Measurements from ENCODE around the gene ATF4.

The ATF4 gene

DNA sequence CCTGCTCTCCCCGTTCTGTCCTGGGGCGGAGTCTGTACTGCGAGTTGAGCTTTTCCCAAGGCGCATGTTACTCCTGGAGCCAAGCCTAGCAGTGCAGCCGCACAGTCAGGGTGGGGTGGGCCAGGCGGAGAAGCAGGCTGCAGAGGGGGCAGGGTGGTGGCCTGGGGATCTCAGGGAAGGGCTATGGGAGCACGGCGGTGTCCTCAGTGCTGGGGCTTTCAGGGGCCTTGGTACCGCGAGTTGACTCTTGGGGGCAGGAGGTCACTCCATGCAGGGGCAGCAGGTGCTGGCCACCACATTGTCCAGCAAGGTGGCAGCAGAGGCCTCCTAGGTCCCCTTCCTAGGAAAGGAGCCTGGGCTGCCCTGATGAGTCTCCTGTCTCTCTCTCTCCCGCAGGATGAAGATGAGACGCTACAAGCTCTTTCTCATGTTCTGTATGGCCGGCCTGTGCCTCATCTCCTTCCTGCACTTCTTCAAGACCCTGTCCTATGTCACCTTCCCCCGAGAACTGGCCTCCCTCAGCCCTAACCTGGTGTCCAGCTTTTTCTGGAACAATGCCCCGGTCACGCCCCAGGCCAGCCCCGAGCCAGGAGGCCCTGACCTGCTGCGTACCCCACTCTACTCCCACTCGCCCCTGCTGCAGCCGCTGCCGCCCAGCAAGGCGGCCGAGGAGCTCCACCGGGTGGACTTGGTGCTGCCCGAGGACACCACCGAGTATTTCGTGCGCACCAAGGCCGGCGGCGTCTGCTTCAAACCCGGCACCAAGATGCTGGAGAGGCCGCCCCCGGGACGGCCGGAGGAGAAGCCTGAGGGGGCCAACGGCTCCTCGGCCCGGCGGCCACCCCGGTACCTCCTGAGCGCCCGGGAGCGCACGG lies 33.2 kb upstream of the ATF4 start:
- Histone ChIP-seq H3K27me3 (replicated peaks; ENCODE audit: control insufficient read depth, insufficient read depth, low read length) (no peaks in the 10 kb centered on the region), H3K36me3 (ENCODE audit: control insufficient read depth, insufficient read depth, low read length) (peaks cover 28% of the 10 kb centered on the region), H3K4me3 (replicated peaks; ENCODE audit: low read depth, low read length) (no peak overlapping the region)
- TF ChIP-seq, protein P1, sequence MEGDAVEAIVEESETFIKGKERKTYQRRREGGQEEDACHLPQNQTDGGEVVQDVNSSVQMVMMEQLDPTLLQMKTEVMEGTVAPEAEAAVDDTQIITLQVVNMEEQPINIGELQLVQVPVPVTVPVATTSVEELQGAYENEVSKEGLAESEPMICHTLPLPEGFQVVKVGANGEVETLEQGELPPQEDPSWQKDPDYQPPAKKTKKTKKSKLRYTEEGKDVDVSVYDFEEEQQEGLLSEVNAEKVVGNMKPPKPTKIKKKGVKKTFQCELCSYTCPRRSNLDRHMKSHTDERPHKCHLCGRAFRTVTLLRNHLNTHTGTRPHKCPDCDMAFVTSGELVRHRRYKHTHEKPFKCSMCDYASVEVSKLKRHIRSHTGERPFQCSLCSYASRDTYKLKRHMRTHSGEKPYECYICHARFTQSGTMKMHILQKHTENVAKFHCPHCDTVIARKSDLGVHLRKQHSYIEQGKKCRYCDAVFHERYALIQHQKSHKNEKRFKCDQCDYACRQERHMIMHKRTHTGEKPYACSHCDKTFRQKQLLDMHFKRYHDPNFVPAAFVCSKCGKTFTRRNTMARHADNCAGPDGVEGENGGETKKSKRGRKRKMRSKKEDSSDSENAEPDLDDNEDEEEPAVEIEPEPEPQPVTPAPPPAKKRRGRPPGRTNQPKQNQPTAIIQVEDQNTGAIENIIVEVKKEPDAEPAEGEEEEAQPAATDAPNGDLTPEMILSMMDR (IDR thresholded peaks at IDR 0.05; ENCODE audit: insufficient read depth, low read length, poor library complexity, severe bottlenecking), result no peak
- no peak for DNase-seq (ENCODE audit: extremely low read depth, insufficient read length)

DNA sequence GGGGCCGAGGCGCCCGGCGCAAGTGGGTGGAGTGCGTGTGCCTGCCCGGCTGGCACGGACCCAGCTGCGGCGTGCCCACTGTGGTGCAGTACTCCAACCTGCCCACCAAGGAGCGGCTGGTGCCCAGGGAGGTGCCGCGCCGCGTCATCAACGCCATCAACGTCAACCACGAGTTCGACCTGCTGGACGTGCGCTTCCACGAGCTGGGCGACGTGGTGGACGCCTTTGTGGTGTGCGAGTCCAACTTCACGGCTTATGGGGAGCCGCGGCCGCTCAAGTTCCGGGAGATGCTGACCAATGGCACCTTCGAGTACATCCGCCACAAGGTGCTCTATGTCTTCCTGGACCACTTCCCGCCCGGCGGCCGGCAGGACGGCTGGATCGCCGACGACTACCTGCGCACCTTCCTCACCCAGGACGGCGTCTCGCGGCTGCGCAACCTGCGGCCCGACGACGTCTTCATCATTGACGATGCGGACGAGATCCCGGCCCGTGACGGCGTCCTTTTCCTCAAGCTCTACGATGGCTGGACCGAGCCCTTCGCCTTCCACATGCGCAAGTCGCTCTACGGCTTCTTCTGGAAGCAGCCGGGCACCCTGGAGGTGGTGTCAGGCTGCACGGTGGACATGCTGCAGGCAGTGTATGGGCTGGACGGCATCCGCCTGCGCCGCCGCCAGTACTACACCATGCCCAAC lies 32.4 kb upstream of the ATF4 start:
- Histone ChIP-seq H3K36me3 (ENCODE audit: control insufficient read depth, insufficient read depth, low read length) (peaks cover 28% of the 10 kb centered on the region), H3K27me3 (replicated peaks; ENCODE audit: control insufficient read depth, insufficient read depth, low read length) (no peaks in the 10 kb centered on the region), H3K4me3 (replicated peaks; ENCODE audit: low read depth, low read length) (no peak overlapping the region)
- TF ChIP-seq, protein P1 (IDR thresholded peaks at IDR 0.05; ENCODE audit: insufficient read depth, low read length, poor library complexity, severe bottlenecking), result no peak
- DNase-seq (ENCODE audit: extremely low read depth, insufficient read length), result no peak

DNA sequence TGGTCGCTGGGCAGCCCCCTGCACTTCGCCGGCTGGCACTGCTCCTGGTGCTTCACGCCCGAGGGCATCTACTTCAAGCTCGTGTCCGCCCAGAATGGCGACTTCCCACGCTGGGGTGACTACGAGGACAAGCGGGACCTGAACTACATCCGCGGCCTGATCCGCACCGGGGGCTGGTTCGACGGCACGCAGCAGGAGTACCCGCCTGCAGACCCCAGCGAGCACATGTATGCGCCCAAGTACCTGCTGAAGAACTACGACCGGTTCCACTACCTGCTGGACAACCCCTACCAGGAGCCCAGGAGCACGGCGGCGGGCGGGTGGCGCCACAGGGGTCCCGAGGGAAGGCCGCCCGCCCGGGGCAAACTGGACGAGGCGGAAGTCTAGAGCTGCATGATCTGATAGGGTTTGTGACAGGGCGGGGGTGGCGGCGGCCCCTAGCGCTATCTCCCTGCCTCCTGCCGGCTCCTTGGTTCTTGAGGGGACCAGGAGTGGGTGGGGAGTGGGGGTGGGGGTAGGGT lies 31.7 kb upstream of the ATF4 start:
- TF ChIP-seq, protein P1 (IDR thresholded peaks at IDR 0.05; ENCODE audit: insufficient read depth, low read length, poor library complexity, severe bottlenecking), result no peak

DNA sequence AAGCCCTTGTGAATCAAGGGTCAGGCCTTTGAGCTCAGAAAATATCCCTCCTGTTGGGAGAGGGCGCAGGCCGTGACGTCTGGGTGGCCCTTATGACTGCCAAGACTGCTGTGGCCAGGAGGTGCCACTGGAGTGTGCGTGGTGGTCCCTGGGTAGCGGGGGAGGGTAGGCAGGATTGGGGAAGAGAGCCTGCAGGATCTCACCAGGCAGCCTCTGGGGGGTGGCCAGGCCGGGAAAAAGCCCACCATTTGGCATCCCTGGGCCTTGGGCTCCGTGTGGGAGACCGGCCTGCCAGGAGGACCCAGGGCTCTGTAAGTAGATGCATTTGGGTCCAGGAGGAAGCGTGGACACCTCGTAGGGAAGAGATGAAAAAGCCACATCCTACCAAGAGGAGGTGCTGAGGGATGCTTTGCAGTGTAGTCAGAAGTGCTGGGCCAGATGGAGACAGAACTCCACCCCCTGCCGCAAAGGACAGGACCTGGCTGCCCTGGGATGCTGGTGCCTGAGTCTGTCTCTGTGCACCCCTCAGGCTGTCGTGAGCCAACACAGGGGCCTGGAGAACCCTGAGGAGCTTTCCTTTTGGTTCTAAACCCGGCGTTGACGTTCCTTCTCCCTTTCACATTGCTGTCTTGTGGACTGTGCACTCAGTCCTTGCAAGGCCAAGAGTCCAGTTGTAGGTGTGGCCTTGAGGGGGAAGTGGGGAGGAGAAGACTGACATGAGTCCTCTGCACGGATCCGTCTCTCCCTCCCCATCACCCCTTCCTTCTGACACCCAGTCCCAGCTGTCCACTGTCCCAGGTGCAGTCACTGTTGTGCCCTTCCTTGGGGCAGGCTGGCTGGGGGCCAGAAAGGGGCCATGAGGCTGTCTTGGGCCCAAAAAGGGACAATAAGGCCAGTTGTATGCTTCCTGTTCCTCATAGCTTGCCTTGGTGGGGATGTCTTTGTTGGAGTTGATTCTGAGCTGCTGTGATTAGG lies 31.0 kb upstream of the ATF4 start:
- H3K36me3 ChIP-seq (ENCODE audit: control insufficient read depth, insufficient read depth, low read length), result peaks cover 28% of the 10 kb centered on the region
- no peaks in the 10 kb centered on the region for H3K27me3 ChIP-seq (replicated peaks; ENCODE audit: control insufficient read depth, insufficient read depth, low read length)
- no peak overlapping the region for H3K4me3 ChIP-seq (replicated peaks; ENCODE audit: low read depth, low read length)
- TF ChIP-seq, protein P1 (IDR thresholded peaks at IDR 0.05; ENCODE audit: insufficient read depth, low read length, poor library complexity, severe bottlenecking), result no peak
- no peak for DNase-seq (ENCODE audit: extremely low read depth, insufficient read length)

More for the DNA sequence above, 31.7 kb upstream of the ATF4 start:
- H3K27me3 ChIP-seq (replicated peaks; ENCODE audit: control insufficient read depth, insufficient read depth, low read length), result no peaks in the 10 kb centered on the region
- peaks cover 28% of the 10 kb centered on the region for H3K36me3 ChIP-seq (ENCODE audit: control insufficient read depth, insufficient read depth, low read length)
- no peak overlapping the region for H3K4me3 ChIP-seq (replicated peaks; ENCODE audit: low read depth, low read length)
- DNase-seq (ENCODE audit: extremely low read depth, insufficient read length), result no peak

DNA sequence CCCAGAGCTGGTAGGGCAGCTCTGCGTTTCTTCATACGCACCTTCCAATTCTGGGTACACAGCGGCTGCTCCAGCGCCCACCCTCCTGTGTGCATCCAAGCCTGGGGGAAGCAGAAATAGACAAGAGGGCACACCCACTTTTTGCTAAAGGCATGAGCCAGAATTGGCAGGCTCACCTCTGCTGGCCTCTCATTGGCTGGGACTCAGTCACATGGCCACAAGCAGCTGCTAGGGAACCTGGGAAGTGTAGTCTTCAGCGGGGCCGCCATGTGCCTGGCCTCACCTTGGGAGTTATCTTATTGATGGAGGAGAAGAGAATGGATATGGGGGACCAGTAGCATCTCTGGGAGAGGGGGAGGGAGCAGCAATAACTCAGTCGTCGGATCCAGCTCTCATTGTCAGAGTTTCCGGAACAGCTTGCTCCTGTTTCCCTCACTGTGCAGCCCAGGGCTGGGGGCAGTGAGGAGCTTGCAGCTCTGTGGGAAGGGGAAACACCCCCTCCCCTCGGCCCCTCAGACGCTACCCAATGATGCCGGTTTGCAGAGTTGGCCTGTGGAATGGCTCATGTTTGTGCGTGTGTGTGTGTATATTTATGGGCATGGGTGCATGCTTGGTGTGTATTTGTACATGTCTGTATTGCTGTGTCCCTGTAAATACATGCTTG lies 30.1 kb upstream of the ATF4 start:
- DNase-seq (ENCODE audit: extremely low read depth, insufficient read length), result no peak
- TF ChIP-seq, protein P1 (IDR thresholded peaks at IDR 0.05; ENCODE audit: insufficient read depth, low read length, poor library complexity, severe bottlenecking), result no peak
- Histone ChIP-seq H3K27me3 (replicated peaks; ENCODE audit: control insufficient read depth, insufficient read depth, low read length) (no peaks in the 10 kb centered on the region), H3K4me3 (replicated peaks; ENCODE audit: low read depth, low read length) (no peak overlapping the region), H3K36me3 (ENCODE audit: control insufficient read depth, insufficient read depth, low read length) (peaks cover 28% of the 10 kb centered on the region)

Measured in GM06990 (cell line).